HepG2 (cell line): ENCODE measurements around the gene PREX1. TPM values are rescaled to one million over a fixed set of nuclear protein-coding genes. Genes with fewer than 3 reads are reported as not detected.
A peak's percentile ranks its signal among the peaks of the same experiment; 100 is the strongest.

Source experiments
- ADNP ChIP-seq: sonication (generic); formaldehyde crosslinking; IDR thresholded peaks from 2 replicates; pipeline ENCODE4 v1.4.0; 2020; ENCODE audit warnings: missing genetic modification reagents
- DNMT3B ChIP-seq: conservative IDR thresholded peaks from 2 replicates; pipeline ENCODE4 v1.6.1; 2016; ENCODE audit warnings: missing biosample characterization, control low read depth
- EHMT2 ChIP-seq: fragments of 200-600 bp; sonication (generic); IDR thresholded peaks from 2 replicates; pipeline ENCODE4 v1.7.0; 2017; ENCODE audit warnings: antibody characterized with exemption, low read depth, low read length, borderline replicate concordance
- ELF1 ChIP-seq: sonication (generic); formaldehyde crosslinking; IDR thresholded peaks from 2 replicates; pipeline ENCODE4 v1.4.0; 2020; ENCODE audit warnings: missing genetic modification reagents
- FOSL2 ChIP-seq: sonication (generic); formaldehyde crosslinking; IDR thresholded peaks from 2 replicates; pipeline ENCODE4 v1.4.0; 2020; ENCODE audit warnings: missing genetic modification reagents
- FOXO1 ChIP-seq: sonication (generic); formaldehyde crosslinking; IDR thresholded peaks from 2 replicates; pipeline ENCODE4 v1.4.0; 2020; ENCODE audit warnings: missing genetic modification reagents
- HDAC1 ChIP-seq: sonication (generic); formaldehyde crosslinking; IDR thresholded peaks from 2 replicates; pipeline ENCODE4 v1.5.1; 2020; ENCODE audit warnings: mild to moderate bottlenecking, missing genetic modification reagents
- PITX1 ChIP-seq: sonication (generic); formaldehyde crosslinking; IDR thresholded peaks from 2 replicates; pipeline ENCODE4 v1.5.1; 2020; ENCODE audit warnings: mild to moderate bottlenecking, missing genetic modification reagents
- RELA ChIP-seq: sonication (generic); formaldehyde crosslinking; IDR thresholded peaks from 2 replicates; pipeline ENCODE4 v1.4.0; 2020; ENCODE audit warnings: missing genetic modification reagents
- SOX6 ChIP-seq, 2 experiments: fragments of 450-650 bp in 1 of 2; sonication (generic) in 1 of 2; formaldehyde crosslinking in 1 of 2; IDR thresholded peaks; 2 replicates each; pipeline versions ENCODE4 v1.4.0 to v1.6.1; 2017 to 2020; ENCODE audit warnings: antibody characterized with exemption in 1 of 2, mild to moderate bottlenecking in 1 of 2, missing genetic modification reagents in 1 of 2
- SRSF9 ChIP-seq: fragments of 200-400 bp; formaldehyde crosslinking; IDR thresholded peaks from 2 replicates; pipeline ENCODE4 v1.6.1; 2018; ENCODE audit warnings: borderline replicate concordance, mild to moderate bottlenecking, low read depth, low read length; ENCODE audit not compliant: insufficient read depth, poor library complexity, severe bottlenecking
- ZNF883 ChIP-seq: sonication (generic); formaldehyde crosslinking; IDR thresholded peaks from 2 replicates; pipeline ENCODE4 v1.5.1; 2020; ENCODE audit warnings: mild to moderate bottlenecking, missing genetic modification reagents; ENCODE audit errors: not compliant biosample characterization
- polyA plus RNA-seq, 8 experiments: library from polyadenylated mRNA; depleted of rRNA in 3 of 8; stranded (reverse) in 7 of 8; unstranded in 1 of 8; fragments of >200 nt; fragmentation: Illumina TruSeq in 4 of 8; extraction: Trizol in 4 of 8; gene quantifications; 2 replicates each; pipeline versions ENCODE4 v1.2.1 to v1.2.3, GENCODE V29; 2011 to 2016; ENCODE audit warnings: low read depth in 4 of 8, missing spikeins in 1 of 8, mixed read lengths in 1 of 8; ENCODE audit not compliant: insufficient read depth in 1 of 8
- total RNA-seq, 5 experiments: library from RNA; depleted of rRNA; stranded (reverse); fragments of >200 nt; fragmentation: Illumina TruSeq; extraction: Trizol; gene quantifications; 2 replicates each; pipeline ENCODE4 v1.2.3, GENCODE V29; 2016; ENCODE audit warnings: low read depth in 1 of 5
- TF ChIP-seq, protein P1 (sequence below): IDR thresholded peaks from 2 replicates; pipeline ENCODE4 v1.4.0; 2020; ENCODE audit warnings: mild to moderate bottlenecking, missing genetic modification reagents
- TF ChIP-seq, protein P2 (sequence below), 2 experiments: sonication (generic) in 1 of 2; formaldehyde crosslinking in 1 of 2; IDR thresholded peaks; 2 replicates each; pipeline versions ENCODE4 v1.5.1 to v1.6.1; 2011 to 2020; ENCODE audit warnings: borderline replicate concordance in 1 of 2, low read depth in 1 of 2, low read length in 1 of 2, mild to moderate bottlenecking in 1 of 2, missing genetic modification reagents in 1 of 2, moderate library complexity in 1 of 2
- TF ChIP-seq, protein P3 (sequence below): sonication (generic); formaldehyde crosslinking; conservative IDR thresholded peaks from 2 replicates; pipeline ENCODE4 v1.4.0; 2020; ENCODE audit warnings: missing genetic modification reagents
- TF ChIP-seq, protein P4 (sequence below): sonication (generic); formaldehyde crosslinking; IDR thresholded peaks from 2 replicates; pipeline ENCODE4 v1.5.1; 2020; ENCODE audit warnings: missing genetic modification reagents, mild to moderate bottlenecking, borderline replicate concordance
- TF ChIP-seq, protein P5 (sequence below): sonication (generic); IDR thresholded peaks from 2 replicates; pipeline ENCODE4 v1.6.1; 2016; ENCODE audit warnings: low read depth, borderline replicate concordance

PREX1 gene
- total and polyA plus RNA-seq, 2 of the 13 experiments (the other 11 are each of a cell fraction or from before 2014, with no cell fraction given), result 0.02 to 0.04 TPM

DNA sequence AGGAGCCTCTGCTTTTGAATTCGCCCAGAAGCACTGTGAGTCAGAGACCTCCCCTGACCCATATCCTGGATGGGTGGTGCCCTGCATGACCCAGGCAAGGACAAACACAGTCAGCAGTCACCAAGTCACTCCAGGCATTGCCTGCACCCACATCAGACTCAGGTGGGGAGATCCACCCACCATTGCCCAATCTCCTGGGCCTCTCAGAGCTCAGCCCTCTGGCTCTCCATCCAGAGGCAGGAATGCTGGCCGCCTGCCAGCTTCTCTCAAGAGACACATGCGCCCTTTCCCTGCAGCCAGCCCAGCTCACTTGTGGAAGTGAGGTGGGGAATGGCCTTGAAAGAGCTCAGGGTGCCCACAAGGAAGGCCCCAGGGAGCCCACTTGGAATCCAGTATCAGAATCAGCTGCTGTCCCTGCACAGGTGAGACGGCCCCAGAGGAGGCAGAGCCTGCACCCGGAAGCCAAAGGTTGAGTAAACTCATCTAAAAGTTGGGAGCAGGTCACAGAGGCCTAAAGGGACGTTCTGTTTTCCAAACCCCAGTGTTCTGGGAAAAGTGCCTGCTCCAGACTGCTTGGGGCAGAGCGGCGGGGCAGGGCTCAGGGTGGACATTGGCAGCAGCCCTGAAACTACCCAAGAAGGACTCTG, 129.8 kb downstream of the PREX1 start (continued):
- TF ChIP-seq, protein P1, sequence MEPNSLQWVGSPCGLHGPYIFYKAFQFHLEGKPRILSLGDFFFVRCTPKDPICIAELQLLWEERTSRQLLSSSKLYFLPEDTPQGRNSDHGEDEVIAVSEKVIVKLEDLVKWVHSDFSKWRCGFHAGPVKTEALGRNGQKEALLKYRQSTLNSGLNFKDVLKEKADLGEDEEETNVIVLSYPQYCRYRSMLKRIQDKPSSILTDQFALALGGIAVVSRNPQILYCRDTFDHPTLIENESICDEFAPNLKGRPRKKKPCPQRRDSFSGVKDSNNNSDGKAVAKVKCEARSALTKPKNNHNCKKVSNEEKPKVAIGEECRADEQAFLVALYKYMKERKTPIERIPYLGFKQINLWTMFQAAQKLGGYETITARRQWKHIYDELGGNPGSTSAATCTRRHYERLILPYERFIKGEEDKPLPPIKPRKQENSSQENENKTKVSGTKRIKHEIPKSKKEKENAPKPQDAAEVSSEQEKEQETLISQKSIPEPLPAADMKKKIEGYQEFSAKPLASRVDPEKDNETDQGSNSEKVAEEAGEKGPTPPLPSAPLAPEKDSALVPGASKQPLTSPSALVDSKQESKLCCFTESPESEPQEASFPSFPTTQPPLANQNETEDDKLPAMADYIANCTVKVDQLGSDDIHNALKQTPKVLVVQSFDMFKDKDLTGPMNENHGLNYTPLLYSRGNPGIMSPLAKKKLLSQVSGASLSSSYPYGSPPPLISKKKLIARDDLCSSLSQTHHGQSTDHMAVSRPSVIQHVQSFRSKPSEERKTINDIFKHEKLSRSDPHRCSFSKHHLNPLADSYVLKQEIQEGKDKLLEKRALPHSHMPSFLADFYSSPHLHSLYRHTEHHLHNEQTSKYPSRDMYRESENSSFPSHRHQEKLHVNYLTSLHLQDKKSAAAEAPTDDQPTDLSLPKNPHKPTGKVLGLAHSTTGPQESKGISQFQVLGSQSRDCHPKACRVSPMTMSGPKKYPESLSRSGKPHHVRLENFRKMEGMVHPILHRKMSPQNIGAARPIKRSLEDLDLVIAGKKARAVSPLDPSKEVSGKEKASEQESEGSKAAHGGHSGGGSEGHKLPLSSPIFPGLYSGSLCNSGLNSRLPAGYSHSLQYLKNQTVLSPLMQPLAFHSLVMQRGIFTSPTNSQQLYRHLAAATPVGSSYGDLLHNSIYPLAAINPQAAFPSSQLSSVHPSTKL (CRISPR knock-in tag), result peak; percentile 61; the same call in 1 of the 2 replicates
- TF ChIP-seq PITX1, result peak; percentile 59; the same call in 1 of the 2 replicates
- TF ChIP-seq DNMT3B, result no peak
- peak; percentile 64 for TF ChIP-seq FOSL2
- no peak for TF ChIP-seq SOX6 (IDR thresholded peaks at IDR 0.05)
- peak; percentile 39; the same call in 1 of the 2 replicates for TF ChIP-seq SOX6 (CRISPR knock-in tag; IDR thresholded peaks at IDR 0.05)
- TF ChIP-seq ADNP (CRISPR knock-in tag), result no peak
- peak; percentile 46 for TF ChIP-seq ZNF883 (CRISPR knock-in tag)
- TF ChIP-seq, protein P2, sequence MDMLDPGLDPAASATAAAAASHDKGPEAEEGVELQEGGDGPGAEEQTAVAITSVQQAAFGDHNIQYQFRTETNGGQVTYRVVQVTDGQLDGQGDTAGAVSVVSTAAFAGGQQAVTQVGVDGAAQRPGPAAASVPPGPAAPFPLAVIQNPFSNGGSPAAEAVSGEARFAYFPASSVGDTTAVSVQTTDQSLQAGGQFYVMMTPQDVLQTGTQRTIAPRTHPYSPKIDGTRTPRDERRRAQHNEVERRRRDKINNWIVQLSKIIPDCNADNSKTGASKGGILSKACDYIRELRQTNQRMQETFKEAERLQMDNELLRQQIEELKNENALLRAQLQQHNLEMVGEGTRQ (IDR thresholded peaks at IDR 0.05; ENCODE audit: low read depth, low read length), result no peak
- TF ChIP-seq, protein P2 (CRISPR knock-in tag; IDR thresholded peaks at IDR 0.05; ENCODE audit: borderline replicate concordance), result no peak
- no peak for TF ChIP-seq RELA (CRISPR knock-in tag)
- TF ChIP-seq, protein P3, sequence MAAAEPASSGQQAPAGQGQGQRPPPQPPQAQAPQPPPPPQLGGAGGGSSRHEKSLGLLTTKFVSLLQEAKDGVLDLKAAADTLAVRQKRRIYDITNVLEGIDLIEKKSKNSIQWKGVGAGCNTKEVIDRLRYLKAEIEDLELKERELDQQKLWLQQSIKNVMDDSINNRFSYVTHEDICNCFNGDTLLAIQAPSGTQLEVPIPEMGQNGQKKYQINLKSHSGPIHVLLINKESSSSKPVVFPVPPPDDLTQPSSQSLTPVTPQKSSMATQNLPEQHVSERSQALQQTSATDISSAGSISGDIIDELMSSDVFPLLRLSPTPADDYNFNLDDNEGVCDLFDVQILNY (CRISPR knock-in tag), result 0 out of 2 replicates have a peak, but pooled peaks have one; percentile 15
- TF ChIP-seq, protein P4, sequence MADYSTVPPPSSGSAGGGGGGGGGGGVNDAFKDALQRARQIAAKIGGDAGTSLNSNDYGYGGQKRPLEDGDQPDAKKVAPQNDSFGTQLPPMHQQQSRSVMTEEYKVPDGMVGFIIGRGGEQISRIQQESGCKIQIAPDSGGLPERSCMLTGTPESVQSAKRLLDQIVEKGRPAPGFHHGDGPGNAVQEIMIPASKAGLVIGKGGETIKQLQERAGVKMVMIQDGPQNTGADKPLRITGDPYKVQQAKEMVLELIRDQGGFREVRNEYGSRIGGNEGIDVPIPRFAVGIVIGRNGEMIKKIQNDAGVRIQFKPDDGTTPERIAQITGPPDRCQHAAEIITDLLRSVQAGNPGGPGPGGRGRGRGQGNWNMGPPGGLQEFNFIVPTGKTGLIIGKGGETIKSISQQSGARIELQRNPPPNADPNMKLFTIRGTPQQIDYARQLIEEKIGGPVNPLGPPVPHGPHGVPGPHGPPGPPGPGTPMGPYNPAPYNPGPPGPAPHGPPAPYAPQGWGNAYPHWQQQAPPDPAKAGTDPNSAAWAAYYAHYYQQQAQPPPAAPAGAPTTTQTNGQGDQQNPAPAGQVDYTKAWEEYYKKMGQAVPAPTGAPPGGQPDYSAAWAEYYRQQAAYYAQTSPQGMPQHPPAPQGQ (CRISPR knock-in tag), result no peak
- no peak for TF ChIP-seq EHMT2
- peak; percentile 44; the same call in 1 of the 2 replicates for TF ChIP-seq ELF1 (CRISPR knock-in tag)
- TF ChIP-seq SRSF9, result no peak
- TF ChIP-seq FOXO1 (CRISPR knock-in tag), result peak; percentile 28; the same call in 1 of the 2 replicates
- TF ChIP-seq HDAC1 (CRISPR knock-in tag), result peak; percentile 41; the same call in 1 of the 2 replicates
- TF ChIP-seq, protein P5, sequence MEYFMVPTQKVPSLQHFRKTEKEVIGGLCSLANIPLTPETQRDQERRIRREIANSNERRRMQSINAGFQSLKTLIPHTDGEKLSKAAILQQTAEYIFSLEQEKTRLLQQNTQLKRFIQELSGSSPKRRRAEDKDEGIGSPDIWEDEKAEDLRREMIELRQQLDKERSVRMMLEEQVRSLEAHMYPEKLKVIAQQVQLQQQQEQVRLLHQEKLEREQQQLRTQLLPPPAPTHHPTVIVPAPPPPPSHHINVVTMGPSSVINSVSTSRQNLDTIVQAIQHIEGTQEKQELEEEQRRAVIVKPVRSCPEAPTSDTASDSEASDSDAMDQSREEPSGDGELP, result peak; percentile 59; the same call in 1 of the 2 replicates
